Measurements from ENCODE around the gene PCDHB5. TPM values are rescaled to one million over a fixed set of nuclear protein-coding genes. Genes with fewer than 3 reads are reported as not detected.
A peak's percentile ranks its signal among the peaks of the same experiment; 100 is the strongest.

Gene PCDHB5
- total and polyA plus RNA-seq, 2 of the 4 experiments (the other 2 are of a cell fraction), result 0.18 to 0.32 TPM

DNA sequence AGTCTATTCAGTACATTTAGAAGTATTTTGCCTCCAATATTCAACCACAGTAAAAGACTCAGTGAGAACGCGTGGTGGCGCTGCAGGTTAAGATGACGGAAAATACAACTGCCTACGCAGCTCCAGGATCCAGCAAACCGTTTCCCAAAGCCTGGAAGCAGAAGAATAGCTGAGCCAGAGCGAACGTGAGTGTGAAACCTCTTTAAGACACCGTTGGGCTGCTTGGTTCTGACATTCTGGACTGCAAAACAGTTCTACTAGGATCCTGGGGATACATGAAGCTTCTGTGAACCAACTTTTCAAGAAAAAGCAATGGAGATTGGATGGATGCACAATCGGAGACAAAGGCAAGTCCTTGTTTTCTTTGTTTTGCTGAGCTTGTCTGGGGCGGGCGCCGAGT, 47.2 kb downstream of the PCDHB5 start, which contains the start of gene PCDHB16:
Gene PCDHB16 (plus strand): TSS at position 140 of the 400 bp plus-strand sequence. CDS start 173 bp downstream, at position 313.
- Histone ChIP-seq H3K79me1 (ENCODE audit: low read depth in 1 of 2, low read length in 2 of 2) (no peaks in the 10 kb centered on the region), H3K36me3 (ENCODE audit: control insufficient read depth, insufficient read depth, low read length) (no peaks in the 10 kb centered on the region), H3K56ac (ENCODE audit: extremely low read depth, insufficient read depth, low read length) (no peak within 1 kb of the TSS), H2BK15ac (ENCODE audit: low read depth, low read length) (no peak within 1 kb of the TSS), H2BK120ac (ENCODE audit: low read depth, low read length) (no peak within 1 kb of the TSS), H4K91ac (ENCODE audit: insufficient read depth, low read depth, low read length) (no peak within 1 kb of the TSS), H3K4ac (ENCODE audit: low read depth, low read length) (no peak within 1 kb of the TSS), H2AFZ (replicated peaks; ENCODE audit: low read length, poor library complexity) (peak within 1 kb of the TSS; percentile 58), H2AK5ac (ENCODE audit: low read depth, low read length) (no peak within 1 kb of the TSS), H2AK9ac (replicated peaks; ENCODE audit: low read depth, low read length, poor library complexity) (no peak within 1 kb of the TSS), H3K27me3 (ENCODE audit: control insufficient read depth, insufficient read depth, low read length) (no peaks in the 10 kb centered on the region), H3K9ac (ENCODE audit: low read depth, low read length) (peak within 1 kb of the TSS; percentile 67), H3K4me1 (ENCODE audit: control insufficient read depth, insufficient read depth, low read length) (no peaks in the 10 kb centered on the region), H3K14ac (replicated peaks; ENCODE audit: low read depth, low read length) (no peak within 1 kb of the TSS), H3K9me1 (ENCODE audit: insufficient read depth, low read length) (no peaks in the 10 kb centered on the region), H3K23ac (ENCODE audit: low read depth, low read length) (no peak within 1 kb of the TSS), H3K18ac (ENCODE audit: low read depth, low read length) (0 out of 2 replicates have a peak within 1 kb of the TSS, but pooled peaks have one; percentile 36), H3K4me3 (ENCODE audit: insufficient read depth, low read depth, low read length) (peak within 1 kb of the TSS; percentile 58), H4K8ac (ENCODE audit: low read depth in 2 of 2, low read length in 2 of 2) (no peak within 1 kb of the TSS), H3K27ac (ENCODE audit: insufficient read depth, low read length) (no peak within 1 kb of the TSS), H4K20me1 (ENCODE audit: insufficient read depth, low read length) (no peaks in the 10 kb centered on the region), H2BK5ac (ENCODE audit: low read depth, low read length, poor library complexity, severe bottlenecking) (no peak within 1 kb of the TSS), H2BK20ac (ENCODE audit: low read depth, low read length) (no peak within 1 kb of the TSS), H3K4me2 (ENCODE audit: low read depth, low read length) (peak within 1 kb of the TSS; percentile 61; the same call in 1 of the 2 replicates), H3K9me3 (ENCODE audit: control insufficient read depth, insufficient read depth, low read length) (peaks cover 23% of the 10 kb centered on the region; the same call in 1 of the 2 replicates), H4K5ac (ENCODE audit: low read depth, low read length) (0 out of 2 replicates have a peak within 1 kb of the TSS, but pooled peaks have one; percentile 53)
- in situ Hi-C loops (cut with MboI; ENCODE audit: low sequenced_read_pairs) (no loop called here), dilution Hi-C loops (cut with HindIII; ENCODE audit: low sequenced_read_pairs, unreplicated experiment) (no loop called here), intact Hi-C loops (cut with micrococcal nuclease) (no loop called here)
- POLR2A ChIA-PET (ENCODE audit: unreplicated experiment), result no interaction called here
- TF ChIP-seq, protein P1, sequence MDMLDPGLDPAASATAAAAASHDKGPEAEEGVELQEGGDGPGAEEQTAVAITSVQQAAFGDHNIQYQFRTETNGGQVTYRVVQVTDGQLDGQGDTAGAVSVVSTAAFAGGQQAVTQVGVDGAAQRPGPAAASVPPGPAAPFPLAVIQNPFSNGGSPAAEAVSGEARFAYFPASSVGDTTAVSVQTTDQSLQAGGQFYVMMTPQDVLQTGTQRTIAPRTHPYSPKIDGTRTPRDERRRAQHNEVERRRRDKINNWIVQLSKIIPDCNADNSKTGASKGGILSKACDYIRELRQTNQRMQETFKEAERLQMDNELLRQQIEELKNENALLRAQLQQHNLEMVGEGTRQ (IDR thresholded peaks at IDR 0.05; ENCODE audit: low read depth, low read length), result no peak
- TF ChIP-seq SMC3 (IDR thresholded peaks at IDR 0.05; ENCODE audit: low read depth, low read length), result peak; percentile 13; the same call in 1 of the 2 replicates
- TF ChIP-seq CTCF (conservative IDR thresholded peaks at IDR 0.05; ENCODE audit: low read depth, low read length), result peak; percentile 43
- TF ChIP-seq CHD1 (IDR thresholded peaks at IDR 0.05; ENCODE audit: low read depth, low read length), result no peak
- peak; percentile 26; the same call in 1 of the 2 replicates for TF ChIP-seq RAD21 (IDR thresholded peaks at IDR 0.05; ENCODE audit: low read length)
- no peak for ATAC-seq (ENCODE audit: low read depth)
- CTCF ChIA-PET, result interaction anchor here (0.6 to 1.2 kb wide), 5 partner anchors 13 to 382 kb away, joined by 3 to 7 read pairs (median 4); no protein-coding TSS in a partner anchor
- no TSS peak for BruUV-seq (replicated peaks)
- 17% methylated on average over 4 of the region's 13 CpGs; no CpG with 5 or more reads in 1 of the 2 experiments for WGBS, 2 experiments (ENCODE audit: extremely low coverage in 2 of 2, insufficient read length in 1 of 2)
- peak; percentile 32 for DNase-seq
